SK-N-SH treated with all-trans-retinoic acid at 6 μM for 48 hours (cell line): Measurements from ENCODE around the gene S1PR4.

Experiments
- ATAC-seq: fragments of 200-7000 bp; cut with Tn5 transposase; 3 replicates; pipeline ENCODE4 v1.9.1; 2020; ENCODE audit warnings: mild to moderate bottlenecking, moderate library complexity
- ARNTL ChIP-seq: fragments of 450-650 bp; formaldehyde crosslinking; IDR thresholded peaks from 2 replicates; pipeline ENCODE4 v1.5.0; 2020; ENCODE audit warnings: low read depth, mild to moderate bottlenecking, moderate library complexity, borderline replicate concordance
- BACH2 ChIP-seq: fragments of 250-450 bp; sonication (Bioruptor Pico); IDR thresholded peaks from 2 replicates; pipeline ENCODE4 v1.9.0; 2021; ENCODE audit warnings: mild to moderate bottlenecking, borderline replicate concordance
- CREB5 ChIP-seq: fragments of 250-450 bp; sonication (Bioruptor Pico); IDR thresholded peaks from 2 replicates; pipeline ENCODE4 v1.5.1; 2020; ENCODE audit warnings: low read depth, mild to moderate bottlenecking, moderate library complexity
- CSDC2 ChIP-seq: fragments of 250-450 bp; sonication (Bioruptor Pico); IDR thresholded peaks from 2 replicates; pipeline ENCODE4 v1.5.0; 2020; ENCODE audit warnings: mild to moderate bottlenecking, moderate library complexity
- CSRNP3 ChIP-seq: fragments of 250-450 bp; sonication (Bioruptor Pico); IDR thresholded peaks from 2 replicates; pipeline ENCODE4 v1.5.1; 2021; ENCODE audit warnings: mild to moderate bottlenecking, moderate library complexity
- ESRRG ChIP-seq: fragments of 250-450 bp; sonication (Bioruptor Pico); IDR thresholded peaks from 2 replicates; pipeline ENCODE4 v1.6.1; 2021; ENCODE audit warnings: mild to moderate bottlenecking
- GLIS3 ChIP-seq: fragments of 250-450 bp; sonication (Bioruptor Pico); IDR thresholded peaks from 2 replicates; pipeline ENCODE4 v1.5.0; 2020; ENCODE audit warnings: mild to moderate bottlenecking, moderate library complexity
- OSR1 ChIP-seq: fragments of 250-450 bp; sonication (Bioruptor Pico); IDR thresholded peaks from 2 replicates; pipeline ENCODE4 v1.8.0; 2022; ENCODE audit warnings: moderate library complexity, mild to moderate bottlenecking, inconsistent platforms
- PATZ1 ChIP-seq: fragments of 250-450 bp; sonication (Bioruptor Pico); IDR thresholded peaks from 2 replicates; pipeline ENCODE4 v1.8.0; 2020; ENCODE audit warnings: mild to moderate bottlenecking, moderate library complexity, borderline replicate concordance
- POU6F1 ChIP-seq: fragments of 250-450 bp; sonication (Bioruptor Pico); IDR thresholded peaks from 2 replicates; pipeline ENCODE4 v1.8.0; 2021; ENCODE audit warnings: low read depth, mild to moderate bottlenecking, moderate library complexity, borderline replicate concordance
- RARB ChIP-seq: fragments of 250-450 bp; sonication (Bioruptor Pico); IDR thresholded peaks from 2 replicates; pipeline ENCODE4 v1.8.0; 2021; ENCODE audit warnings: mild to moderate bottlenecking, moderate library complexity
- SNAI2 ChIP-seq: fragments of 250-450 bp; sonication (Bioruptor Pico); IDR thresholded peaks from 2 replicates; pipeline ENCODE4 v1.5.0; 2020; ENCODE audit warnings: mild to moderate bottlenecking, moderate library complexity
- TCF4 ChIP-seq: fragments of 250-450 bp; sonication (Bioruptor Pico); IDR thresholded peaks from 2 replicates; pipeline ENCODE4 v1.8.0; 2021; ENCODE audit warnings: mild to moderate bottlenecking, moderate library complexity, borderline replicate concordance
- TOX ChIP-seq: fragments of 250-450 bp; sonication (Bioruptor Pico); IDR thresholded peaks from 2 replicates; pipeline ENCODE4 v1.8.0; 2021; ENCODE audit warnings: mild to moderate bottlenecking, moderate library complexity, borderline replicate concordance
- ZFP30 ChIP-seq: fragments of 450-650 bp; formaldehyde crosslinking; IDR thresholded peaks from 2 replicates; pipeline ENCODE4 v1.5.0; 2022; ENCODE audit warnings: mild to moderate bottlenecking, moderate library complexity
- ZNF565 ChIP-seq: fragments of 450-650 bp; formaldehyde crosslinking; conservative IDR thresholded peaks from 2 replicates; pipeline ENCODE4 v1.5.0; 2020; ENCODE audit warnings: low read depth, mild to moderate bottlenecking, moderate library complexity
- ZNF70 ChIP-seq: fragments of 450-650 bp; formaldehyde crosslinking; IDR thresholded peaks from 2 replicates; pipeline ENCODE4 v1.5.0; 2020; ENCODE audit warnings: mild to moderate bottlenecking, moderate library complexity
- ZNF8 ChIP-seq: fragments of 450-650 bp; formaldehyde crosslinking; IDR thresholded peaks from 2 replicates; pipeline ENCODE4 v1.5.0; 2020; ENCODE audit warnings: mild to moderate bottlenecking, moderate library complexity

The S1PR4 gene

GRCh38 chr19:3222709-3223108 lies 44.1 kb downstream of the S1PR4 start:
- ATAC-seq = no peak

GRCh38 chr19:3224346-3225168 lies 46.0 kb downstream of the S1PR4 start, which contains the start of gene CELF5:
Gene CELF5, plus strand, starts transcription at chr19:3224661. Its CDS starts 79 bp downstream, at chr19:3224740.
- TF ChIP-seq PATZ1 (CRISPR knock-in tag) = no peak
- no peak for TF ChIP-seq BACH2
- TF ChIP-seq ZNF8 (CRISPR knock-in tag) = no peak
- TF ChIP-seq ZNF70 (CRISPR knock-in tag) = no peak
- TF ChIP-seq OSR1 (CRISPR knock-in tag) = no peak
- TF ChIP-seq ARNTL (CRISPR knock-in tag) = no peak
- no peak for TF ChIP-seq GLIS3
- no peak for TF ChIP-seq RARB
- no peak for TF ChIP-seq CSDC2 (CRISPR knock-in tag)
- no peak for TF ChIP-seq SNAI2 (CRISPR knock-in tag)
- TF ChIP-seq ESRRG (CRISPR knock-in tag) = no peak
- TF ChIP-seq ZFP30 (CRISPR knock-in tag) = no peak
- ATAC-seq = peak; percentile 64

More at GRCh38 chr19:3222709-3223108, 44.1 kb downstream of the S1PR4 start:
- TF ChIP-seq CSRNP3 (CRISPR knock-in tag) (no peak), ARNTL (CRISPR knock-in tag) (no peak), GLIS3 (no peak), PATZ1 (CRISPR knock-in tag) (no peak), ZFP30 (CRISPR knock-in tag) (no peak), ZNF565 (no peak), TCF4 (CRISPR knock-in tag) (no peak), CSDC2 (CRISPR knock-in tag) (no peak), CREB5 (CRISPR knock-in tag) (no peak), ESRRG (CRISPR knock-in tag) (no peak), POU6F1 (no peak)

GRCh38 chr19:3225169-3225485 lies 46.6 kb downstream of the S1PR4 start:
- TF ChIP-seq BACH2 (no peak), ZNF8 (CRISPR knock-in tag) (no peak), TOX (CRISPR knock-in tag) (no peak), POU6F1 (no peak)
- ATAC-seq = no peak
